ENCODE data around the gene LAMB1.

The LAMB1 gene

DNA sequence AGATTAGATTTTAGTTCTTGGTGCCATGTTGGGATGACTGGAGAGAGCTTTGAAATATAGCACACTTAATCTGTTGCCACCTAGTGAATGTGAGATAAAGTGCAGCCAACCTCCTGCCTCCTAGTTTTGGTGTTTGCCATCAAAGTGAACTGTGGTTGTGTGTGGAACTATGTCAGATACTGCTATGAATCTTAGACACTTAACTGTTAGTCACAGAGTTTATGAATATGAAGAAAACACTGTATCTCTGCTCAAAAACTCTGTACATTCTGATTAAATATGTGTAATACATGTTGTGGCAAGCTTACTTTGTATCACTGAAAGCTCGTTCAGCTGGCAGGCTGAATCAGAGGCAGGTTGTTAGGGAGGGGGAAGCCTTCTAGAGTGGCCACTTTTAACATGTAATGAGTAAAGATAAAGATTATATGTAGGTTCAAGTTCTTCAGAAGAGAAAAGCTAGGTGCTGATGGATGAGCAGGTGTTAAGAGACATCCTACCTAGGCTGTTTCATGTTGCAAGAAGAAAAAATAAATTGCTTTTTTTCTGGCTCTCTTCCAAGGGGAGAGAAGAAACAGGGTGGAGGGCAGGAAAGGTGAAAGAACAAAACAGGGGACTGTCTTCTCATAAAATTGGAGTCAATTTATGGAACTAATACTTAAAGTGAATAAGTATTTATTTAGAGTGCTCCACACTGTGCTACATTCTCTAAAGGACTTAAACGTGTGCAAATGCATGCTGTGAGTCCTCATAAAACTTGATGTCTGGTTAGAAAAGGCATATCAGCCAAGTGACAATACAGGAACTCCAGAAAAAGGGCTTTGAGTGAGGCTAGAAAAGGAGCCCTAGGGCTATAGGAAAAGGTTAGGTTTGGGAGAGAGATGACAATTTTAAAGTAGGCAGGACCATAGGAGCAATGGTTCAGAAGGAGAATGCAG lies 14.1 kb upstream of the LAMB1 start:
- peak in 1 of 3 donors; percentile 7 for DNase-seq

DNA sequence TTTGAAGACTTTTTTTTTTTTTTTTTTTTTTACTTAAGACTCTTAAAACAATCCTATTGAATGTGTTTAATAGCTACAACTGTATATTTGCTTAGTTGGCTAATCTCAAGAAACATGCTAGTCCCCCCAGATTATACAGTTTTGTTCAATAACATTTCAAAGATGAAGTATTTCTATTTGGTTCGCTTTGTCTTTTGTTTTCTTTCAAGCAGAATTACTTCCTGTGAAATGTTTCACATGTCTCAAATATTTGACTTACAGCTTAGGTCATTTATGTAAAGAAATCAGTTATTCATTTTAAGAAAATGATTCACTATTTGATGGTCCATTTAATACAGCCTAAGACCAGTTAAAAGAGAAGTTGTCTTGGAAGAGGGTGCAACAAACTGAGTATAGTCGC lies 12.8 kb upstream of the LAMB1 start:
- no peak for DNase-seq

DNA sequence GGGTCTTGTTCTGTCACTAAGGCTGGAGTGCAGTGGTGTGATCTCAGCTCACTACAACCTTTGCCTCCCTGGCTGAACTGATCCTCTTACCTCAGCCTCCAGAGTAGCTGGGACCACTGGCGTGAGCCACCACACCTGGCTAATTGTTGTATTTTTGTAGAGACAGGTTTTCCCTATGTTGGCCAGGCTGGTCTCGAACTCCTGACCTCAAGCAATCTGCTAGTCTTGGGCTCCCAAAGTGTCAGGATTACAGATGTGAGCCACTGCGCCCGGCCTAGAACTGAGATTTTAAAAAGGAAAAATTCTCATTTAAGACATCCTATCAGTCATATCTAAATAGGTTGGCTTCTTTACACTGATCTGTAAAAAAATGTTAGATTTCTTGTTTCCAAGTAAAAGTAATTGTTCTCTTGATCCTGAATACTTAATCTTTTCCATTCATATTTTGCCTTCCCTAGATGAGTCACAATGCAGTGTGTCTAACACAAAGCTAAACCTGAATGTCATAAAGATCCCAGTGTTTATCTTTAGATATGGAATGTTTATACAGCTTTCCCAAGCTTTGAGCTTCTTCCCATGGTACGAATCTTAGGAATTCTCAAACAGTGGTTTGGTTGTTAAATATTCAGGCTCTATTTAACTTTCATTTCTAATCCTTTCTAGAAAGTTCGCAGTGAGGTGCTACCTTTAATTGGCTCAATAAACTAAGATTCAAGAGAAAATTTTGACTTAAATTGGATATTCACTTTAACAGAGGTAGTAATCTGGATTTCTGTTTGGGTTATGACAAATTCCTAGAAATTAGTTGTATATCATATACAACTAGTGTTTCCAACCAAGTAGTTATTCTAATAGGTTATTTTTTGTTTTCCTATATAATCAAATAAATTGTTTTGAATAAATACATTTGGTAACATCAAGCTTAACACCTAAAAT lies 12.1 kb upstream of the LAMB1 start:
- DNase-seq = no peak

DNA sequence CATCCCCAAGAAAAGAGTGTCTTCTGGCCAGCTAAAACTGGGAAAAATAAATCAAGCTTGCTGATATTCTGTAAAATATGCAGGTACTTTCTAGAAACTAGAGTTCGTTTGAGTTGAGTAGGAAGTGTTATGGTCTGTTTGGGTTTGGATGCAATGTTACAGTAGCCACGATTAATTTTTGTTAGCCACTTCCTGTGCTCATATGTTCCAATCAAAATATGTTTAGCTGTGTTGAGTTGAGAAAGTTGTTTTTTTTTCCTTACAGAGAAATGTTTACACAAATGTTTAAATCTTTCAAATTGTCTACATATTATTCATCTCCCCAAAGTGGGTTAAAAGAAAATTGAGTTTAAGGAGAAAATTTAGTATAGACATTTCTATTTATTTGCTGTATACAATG lies 11.3 kb upstream of the LAMB1 start:
- no peak for DNase-seq

DNA sequence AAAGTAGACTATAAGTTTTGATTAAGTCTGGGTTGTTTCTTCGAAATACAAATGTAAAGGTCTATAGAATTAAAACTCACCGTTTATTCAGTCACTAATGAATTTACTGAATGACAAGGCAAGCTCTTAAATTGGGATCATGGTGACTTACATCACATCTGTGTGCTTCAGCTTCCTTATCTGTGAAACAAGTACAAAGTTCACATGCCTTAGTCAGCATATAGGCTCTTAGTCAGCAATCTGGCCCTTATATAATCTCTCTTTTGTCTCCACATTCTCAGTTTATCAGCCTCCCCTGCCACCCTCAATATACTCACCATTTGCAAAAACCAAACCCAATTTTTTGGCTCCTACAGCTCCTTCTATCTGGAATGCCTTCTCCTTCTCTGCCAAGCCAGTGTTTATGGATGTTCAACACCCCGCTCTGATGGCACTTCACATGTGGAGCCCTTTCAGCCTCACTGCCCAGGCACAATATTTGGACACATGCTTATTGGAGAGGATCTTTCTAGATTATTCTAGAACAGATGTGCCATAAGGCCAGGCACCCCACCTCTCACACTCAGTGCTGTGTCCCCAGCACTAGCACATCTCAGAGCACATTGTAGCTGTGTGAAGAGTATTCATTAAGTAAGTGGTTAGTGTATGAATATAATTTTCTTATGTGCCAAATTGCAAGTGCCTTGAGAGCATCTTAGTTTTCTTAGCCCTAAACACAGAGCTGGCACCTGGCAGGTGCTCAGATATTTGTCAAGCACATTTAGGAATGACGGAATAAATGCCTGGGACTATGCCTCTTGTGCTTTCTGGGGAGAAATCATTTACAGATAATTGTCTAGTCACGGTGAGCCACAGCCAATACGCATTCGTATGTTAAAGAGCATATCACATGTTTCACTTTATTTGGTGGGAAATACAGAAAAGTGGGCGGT lies 9.8 kb upstream of the LAMB1 start:
- DNase-seq = peak; percentile 17 to 54 (median 50)

DNA sequence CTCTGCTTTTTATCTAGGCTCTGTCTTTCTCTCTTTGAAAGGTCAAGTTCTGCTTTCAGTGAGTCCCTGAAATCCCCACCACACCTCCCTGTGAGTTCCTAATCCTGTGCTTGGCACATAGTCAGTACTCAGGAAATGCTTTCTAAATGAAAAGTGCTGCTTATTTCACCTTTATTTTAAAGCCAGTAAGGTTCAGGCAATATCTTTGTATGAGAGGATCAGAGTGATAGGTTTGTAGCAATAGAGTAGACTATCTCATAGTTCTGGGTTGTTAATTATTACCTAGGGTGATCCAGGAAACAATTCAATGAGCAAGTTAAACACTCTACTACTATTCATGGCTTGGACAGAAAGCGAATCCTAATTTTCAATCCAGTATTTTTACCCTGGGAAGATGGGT lies 7.4 kb upstream of the LAMB1 start:
- peak; percentile 25 to 38 (median 35) for DNase-seq

DNA sequence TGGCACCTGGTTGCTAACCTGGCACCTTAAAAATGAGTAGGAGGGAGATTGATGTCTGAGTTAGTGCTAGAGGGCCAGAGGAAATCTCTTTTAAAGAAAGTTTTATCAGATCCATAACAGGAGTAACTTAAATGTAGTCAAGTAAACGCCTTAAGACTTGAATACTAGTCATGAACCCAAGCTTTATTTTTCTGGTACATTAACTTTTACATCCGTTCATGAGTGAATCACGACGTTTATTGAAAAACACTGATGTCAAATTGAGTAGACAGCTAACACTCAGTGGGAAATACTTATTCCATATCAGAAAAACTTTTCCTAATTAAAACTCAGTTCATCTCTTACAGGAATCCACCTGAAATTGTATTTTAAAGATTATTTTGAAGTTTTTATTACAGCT lies 6.9 kb upstream of the LAMB1 start:
- DNase-seq = no peak

DNA sequence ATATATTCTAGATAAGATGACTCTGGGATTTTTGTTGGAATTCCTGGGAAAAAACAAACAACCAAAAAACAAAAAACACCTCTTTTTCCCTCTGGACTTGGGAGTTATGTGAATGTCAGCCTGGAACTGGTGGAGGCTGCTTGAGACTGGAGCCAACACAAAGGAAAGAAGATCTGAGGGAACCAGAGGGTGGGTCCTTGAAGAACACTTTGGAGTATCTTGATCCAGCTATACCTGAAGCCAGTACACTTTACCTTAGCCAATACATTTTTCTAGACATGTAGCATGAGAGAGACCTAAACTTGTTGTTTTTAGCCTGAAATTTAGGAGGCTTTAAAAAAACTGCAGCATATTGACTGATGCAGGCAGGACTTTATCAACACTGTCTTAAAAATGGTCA lies 5.9 kb upstream of the LAMB1 start:
- DNase-seq = no peak

DNA sequence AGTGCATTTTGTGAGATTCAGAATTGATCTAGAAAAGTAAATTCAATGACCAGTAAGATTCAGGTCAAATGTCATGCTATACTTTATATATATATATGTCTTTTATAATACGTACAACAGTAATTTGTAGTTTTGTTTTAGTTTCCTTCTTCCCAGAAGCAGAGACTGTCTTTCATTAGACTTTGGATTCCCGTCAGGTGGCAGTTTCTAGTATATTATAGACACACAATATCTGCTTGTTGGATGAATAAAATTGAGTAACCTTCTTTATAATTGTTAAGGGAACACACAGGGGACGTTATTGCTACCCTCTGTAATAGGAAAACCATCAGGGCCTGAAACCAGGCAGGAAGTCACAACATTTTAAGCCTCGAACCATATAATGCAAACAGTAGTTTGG lies 5.3 kb upstream of the LAMB1 start:
- no peak for DNase-seq

DNA sequence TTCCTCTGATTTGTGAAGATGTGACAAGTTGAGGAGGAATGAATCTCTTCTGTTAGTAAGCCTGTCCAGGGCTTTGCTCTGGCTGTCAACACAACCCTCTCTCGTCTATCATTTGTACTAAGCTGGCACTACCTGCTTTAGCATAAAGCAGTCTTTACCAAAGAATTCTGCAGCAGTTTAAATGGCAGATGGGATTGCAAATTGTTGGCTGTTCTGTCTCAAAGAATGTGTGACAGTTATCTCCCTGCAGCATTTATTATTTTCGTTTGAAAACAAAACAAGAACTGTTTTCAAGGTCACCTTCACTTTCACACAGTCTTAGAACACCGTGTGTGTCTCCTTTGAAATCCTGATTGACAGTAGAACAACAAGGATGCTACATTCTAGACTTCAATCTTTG lies 4.8 kb upstream of the LAMB1 start:
- no peak for DNase-seq

DNA sequence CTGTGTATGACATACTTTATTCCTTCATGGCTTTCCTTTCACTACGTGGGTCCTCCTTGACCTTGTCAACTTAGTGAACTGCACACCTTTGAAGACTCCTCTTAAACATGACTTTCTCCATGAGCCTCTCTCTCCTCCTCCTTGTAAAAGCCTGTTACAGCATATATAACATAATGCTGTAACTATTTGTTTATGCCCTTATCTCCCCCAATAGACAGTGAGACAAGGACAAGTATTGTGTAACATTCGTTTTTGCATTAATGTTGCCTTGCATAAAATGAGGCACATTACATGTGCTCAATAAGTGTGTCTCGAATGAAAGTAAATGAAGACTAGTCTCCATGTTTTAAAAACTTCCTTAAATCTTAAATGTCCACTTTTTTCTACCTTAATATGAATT lies 4.3 kb upstream of the LAMB1 start:
- no peak for DNase-seq

DNA sequence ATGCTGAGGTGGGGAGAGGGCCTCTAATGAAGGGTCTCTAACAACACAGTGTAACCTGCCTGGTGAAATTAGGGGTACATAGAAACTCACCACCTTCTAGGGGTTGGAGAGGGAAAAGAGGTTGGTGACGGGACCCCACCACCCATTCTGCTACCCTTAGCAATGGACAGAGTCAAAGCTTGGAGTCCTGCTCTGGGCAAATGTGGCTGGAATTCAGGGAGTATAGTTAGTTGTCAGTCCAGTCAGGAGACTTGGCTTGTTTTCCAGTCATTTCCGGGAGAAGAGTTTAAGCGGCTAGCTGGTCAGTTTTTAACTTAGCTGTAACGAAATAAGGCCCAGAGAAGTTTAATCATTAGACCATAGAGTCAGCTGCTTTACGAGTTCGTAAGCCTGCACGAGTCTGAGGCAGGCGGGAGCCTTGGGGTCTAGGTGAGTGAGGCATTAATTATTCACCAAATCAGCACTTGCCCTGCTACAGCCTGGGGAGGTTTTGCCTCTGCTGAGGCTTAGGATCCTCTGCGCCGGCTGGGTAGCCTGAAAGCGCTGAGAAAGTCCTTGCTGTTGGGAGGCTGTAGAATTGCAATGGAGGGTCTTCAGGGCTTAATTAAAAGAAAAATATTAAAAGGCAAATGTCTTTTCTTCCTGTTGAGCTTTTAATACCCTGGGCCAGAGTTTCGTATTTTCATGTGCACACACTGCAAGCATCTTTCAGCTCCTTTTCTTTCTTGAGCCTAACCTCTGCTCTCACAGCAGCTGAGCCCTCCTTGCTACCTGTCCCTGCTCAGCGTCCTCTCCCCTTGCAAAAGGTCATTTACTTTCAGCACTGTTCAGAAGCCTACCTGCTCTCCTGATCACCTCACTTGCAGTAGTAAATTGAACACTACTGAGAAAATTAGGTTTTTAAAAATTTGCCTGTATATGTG lies 1.5 kb upstream of the LAMB1 start:
- DNase-seq = no peak

DNA sequence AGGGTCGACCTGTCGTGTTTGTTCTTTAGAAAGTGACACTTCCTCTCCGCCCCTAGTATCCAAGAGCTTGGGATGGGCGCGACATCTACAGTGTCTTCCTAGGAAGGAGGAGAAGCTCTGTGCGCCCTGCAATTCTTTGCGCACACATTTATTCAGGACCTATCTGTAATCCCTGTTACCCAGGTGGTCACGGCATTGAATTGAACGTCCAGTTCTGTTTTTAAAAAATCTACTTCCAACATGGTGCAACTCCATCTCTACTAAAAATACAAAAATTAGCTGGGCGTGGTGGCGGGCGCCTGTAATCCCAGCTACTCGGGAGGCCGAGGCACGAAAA lies 606 bp upstream of the LAMB1 start:
- DNase-seq = no peak

DNA sequence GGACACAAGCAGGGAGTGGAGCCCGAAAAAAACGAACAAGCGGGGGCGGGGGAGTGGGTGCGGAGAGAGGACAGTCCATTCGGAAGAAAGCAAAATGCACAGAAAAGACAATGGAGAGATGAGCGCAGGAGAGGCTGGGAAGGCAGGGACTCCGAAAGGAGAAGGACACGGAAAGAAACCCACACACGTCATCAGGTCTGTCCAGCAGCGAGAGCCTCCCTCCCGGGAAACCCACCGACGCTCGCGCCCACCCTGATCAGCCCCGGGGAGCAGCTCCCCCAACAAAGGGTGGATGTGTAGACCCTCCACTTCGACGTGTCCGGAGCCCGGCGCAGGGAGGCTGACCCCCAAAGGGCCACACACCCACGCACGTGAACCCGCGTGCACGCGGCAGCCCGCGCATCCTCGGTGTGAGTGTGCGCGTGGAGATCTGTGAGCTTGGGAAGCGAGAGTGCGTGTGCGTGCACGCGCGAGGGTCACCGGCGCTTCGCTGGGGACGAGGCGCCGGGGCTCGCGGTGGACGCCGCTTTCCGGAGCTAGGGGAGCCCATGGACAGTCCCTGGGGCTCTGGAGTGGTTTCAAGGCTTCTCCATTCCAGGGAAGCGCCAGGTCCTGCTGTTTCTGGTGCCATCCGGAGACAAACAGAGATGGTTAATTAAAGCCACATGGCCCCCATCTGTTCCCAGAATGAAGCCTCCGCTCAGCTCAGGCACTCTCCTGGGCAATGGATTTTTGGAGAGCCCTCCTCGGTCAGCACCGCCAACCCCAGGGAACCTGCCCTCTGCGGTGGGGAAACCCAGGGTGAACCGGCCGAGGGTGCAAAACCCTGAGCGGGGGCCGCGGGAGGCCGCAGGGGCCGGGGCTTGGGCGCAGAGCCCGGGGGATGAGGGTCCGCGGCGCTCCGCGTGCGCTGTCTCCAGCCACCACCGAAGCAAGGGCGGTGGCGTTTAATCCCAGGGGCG lies 916 bp downstream of the LAMB1 start:
- DNase-seq = no peak

DNA sequence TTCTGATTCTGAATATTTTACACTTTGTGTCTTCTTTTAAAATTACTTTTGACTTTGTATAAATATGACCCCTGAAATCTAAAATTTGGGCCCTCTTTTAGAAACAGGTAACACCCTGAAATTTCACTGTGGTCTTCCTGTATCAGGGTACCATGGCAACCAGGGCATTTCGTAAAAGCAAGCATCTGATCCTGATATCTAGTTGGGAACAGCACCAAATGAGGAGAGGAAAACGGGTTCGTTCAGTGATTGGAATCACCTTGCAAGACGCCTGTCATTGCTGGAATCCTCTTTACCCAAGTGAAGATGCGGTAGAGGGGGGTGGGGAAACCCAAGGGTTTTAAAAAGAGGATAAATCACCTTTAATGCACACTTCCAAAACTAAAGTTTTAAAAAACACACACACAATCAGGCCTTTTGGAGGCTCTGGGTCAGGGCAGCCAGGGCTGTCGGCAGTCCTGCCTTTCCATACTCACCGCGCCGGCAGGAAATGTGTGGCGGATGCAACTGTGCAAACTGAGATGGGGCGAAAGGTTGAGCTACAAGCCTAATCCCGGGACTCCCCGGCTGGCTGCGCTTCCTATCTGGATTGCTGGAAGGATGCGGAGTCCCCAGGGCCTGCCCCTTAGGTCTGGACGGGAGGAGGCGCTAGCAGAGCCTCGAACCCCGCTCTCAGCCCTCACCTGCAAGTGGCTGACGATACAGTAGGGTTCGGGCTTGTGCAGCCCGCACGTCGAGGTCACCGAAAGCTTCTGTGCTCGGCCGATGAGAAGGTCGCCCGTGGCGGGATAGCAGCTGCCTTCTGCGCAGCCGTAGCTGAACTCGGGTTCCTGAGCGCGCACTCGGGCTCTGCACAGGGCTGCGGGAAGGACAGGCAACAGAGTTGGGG lies 1.8 kb downstream of the LAMB1 start:
- DNase-seq = peak in 1 of 3 donors; percentile 34

DNA sequence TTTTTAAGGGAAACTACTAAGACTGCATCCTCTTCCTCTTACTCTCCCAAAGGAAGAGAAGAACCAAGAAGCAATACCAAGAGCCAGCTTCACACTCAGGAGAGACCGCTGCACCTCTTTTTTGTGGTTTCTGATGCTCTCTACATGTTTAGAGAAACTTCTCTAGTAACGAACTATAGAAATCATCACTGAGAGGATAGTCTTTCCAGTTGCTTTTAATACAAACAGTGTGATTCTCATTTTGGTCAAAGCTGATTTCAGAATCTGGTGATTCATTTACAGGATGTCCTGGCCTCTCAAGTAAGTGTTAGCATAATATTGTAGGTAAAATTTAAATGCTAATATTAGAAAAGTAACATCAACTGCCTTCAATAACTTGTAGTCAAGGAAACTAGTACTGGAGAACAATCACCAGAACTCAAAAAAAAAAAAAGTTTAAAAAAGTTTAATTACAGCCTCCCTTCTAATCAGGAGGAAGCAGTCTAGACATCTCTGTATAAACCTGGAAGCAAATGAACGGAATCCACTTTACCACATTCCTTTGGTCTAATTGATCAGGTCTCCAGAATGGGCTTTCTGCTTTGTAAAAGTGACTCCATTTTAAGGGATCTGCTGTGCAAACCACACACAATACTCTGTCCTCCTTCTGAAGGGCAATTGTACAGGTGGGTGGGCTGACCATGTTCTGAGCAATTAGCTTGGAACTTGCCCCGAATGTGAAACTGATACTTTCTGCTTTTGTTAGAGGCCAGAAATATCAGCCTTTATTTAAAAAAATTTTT lies 3.0 kb downstream of the LAMB1 start:
- no peak for DNase-seq

DNA sequence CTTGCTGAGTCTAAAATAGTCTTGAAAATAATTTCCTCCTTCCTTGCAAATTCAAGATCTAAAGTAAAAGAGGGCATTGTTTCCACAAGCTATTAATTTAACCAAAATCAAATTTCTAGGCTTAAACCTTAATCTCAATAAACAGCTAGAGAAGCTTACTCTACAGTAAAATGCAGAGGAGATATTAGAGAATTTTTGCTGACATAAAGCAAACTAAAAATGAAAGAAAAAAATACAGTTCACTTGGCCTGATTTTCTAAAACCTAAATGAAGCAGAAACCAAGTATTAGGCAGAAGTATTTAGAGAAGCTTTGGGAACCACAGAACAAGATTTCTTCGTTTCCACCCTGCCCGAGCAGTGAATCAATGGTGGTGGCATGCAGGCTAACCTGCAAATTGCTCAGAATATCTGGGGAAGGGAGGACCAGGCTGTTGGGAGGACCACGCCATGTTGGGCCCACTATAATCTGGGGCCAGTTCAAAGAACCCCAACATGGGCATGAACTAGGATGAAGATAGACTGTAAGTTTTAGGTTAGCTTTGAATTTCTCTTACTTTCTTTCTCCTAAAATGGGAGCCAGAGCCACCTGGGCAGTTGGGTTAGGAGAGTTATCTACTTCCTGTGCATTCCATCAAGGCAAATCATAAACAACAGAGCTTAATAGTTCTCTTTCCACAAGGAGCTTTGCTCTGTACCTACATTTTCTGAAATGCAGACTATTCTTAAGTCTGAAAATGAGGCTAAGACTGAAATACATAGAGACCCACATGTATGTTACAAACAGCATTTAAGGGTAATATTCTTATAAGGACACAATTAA lies 4.1 kb downstream of the LAMB1 start:
- DNase-seq = no peak

DNA sequence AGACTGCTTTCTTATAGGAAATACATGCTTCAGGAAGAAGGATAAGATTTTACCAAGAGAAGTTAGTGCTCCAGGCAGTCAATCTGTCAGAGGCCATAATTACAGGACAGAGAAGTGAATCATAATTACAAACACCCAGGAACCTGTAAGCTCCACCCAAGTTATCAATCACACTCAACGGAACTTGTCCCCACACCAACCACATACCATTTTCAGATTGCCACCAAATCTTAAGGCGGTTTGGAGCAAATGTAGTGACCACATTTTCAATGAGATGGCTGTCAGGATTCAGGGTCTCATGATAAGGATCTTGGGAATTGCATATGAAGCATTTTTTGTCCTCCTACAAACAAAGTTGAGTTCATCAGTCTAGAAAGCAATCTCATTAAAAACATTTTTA lies 4.8 kb downstream of the LAMB1 start:
- DNase-seq = no peak
